Transverse colon (tissue), 3 donors: ENCODE measurements around the gene SPNS3.

Experiments used
- CTCF ChIP-seq, 5 experiments: fragments of 200-600 bp in 3 of 5; fragments of 450-650 bp in 2 of 5; sonication (generic) in 3 of 5; IDR thresholded peaks; 1 replicate in 2 of 5; 2 replicates in 3 of 5; pipeline ENCODE4 v1.5.1; 2016 to 2017; ENCODE audit warnings: antibody characterized with exemption in 5 of 5, inconsistent platforms in 3 of 5, mild to moderate bottlenecking in 2 of 5, moderate library complexity in 1 of 5
- EP300 ChIP-seq: sonication (generic); formaldehyde crosslinking; IDR thresholded peaks from one replicate; pipeline ENCODE4 v1.6.1; 2017; ENCODE audit warnings: antibody characterized with exemption, low read depth
- POLR2A ChIP-seq: fragments of 450-650 bp; IDR thresholded peaks from one replicate; pipeline ENCODE4 v1.6.1; 2016; ENCODE audit warnings: antibody characterized with exemption, mild to moderate bottlenecking, moderate library complexity

GRCh38 chr17:4520894-4521600 is 87.3 kb downstream of the SPNS3 start:
- TF ChIP-seq CTCF (IDR thresholded peaks at IDR 0.05) (no peak), POLR2A (no peak), EP300 (no peak)
